PFSK-1 (cell line): ENCODE data around the gene MBNL1.

Experiments used
- POLR2AphosphoS5 ChIP-seq: IDR thresholded peaks from 2 replicates; pipeline ENCODE4 v1.6.1; 2012; ENCODE audit warnings: low read depth, mild to moderate bottlenecking, control low read depth, low read length, moderate library complexity
- REST ChIP-seq, 2 experiments: IDR thresholded peaks; 2 replicates each; pipeline versions ENCODE4 v1.6.1 to v1.8.0; 2011 to 2012; ENCODE audit warnings: low read depth in 2 of 2, low read length in 2 of 2, control low read depth in 1 of 2, inconsistent platforms in 1 of 2, mild to moderate bottlenecking in 1 of 2, moderate library complexity in 1 of 2; ENCODE audit not compliant: insufficient read depth in 1 of 2
- SIN3A ChIP-seq: IDR thresholded peaks from 2 replicates; pipeline ENCODE4 v1.6.1; 2012; ENCODE audit warnings: mild to moderate bottlenecking, low read length, moderate library complexity, borderline replicate concordance; ENCODE audit not compliant: insufficient read depth
- TAF1 ChIP-seq: IDR thresholded peaks from 2 replicates; pipeline ENCODE4 v1.6.1; 2012; ENCODE audit warnings: low read length, control low read depth, borderline replicate concordance; ENCODE audit not compliant: insufficient read depth

DNA sequence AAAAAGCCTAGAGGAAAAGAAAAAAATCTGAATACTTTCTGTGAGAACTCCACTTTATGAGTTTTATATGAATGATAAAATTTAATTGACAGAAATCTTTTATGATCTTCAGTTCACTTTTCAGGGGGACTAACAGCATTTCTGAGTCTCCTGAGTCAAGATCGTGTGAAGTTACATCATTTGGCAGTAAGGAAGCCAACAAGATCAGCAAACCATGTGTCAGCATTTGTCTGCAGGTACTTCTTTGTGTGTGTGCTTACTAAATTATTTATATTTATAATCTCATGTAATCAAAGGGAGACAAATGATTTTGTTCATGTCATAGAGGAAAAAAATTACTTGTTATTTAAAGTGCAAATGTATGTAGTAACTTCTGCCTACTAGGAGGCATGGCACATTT is 217.6 kb downstream of the MBNL1 start:
- TF ChIP-seq REST (IDR thresholded peaks at IDR 0.05; ENCODE audit: insufficient read depth in 1 of 2, low read depth in 2 of 2, low read length in 2 of 2) (no peak), SIN3A (no peak), POLR2AphosphoS5 (no peak), TAF1 (no peak)
